IMR-90 (cell line): ENCODE data around the gene SIX2. TPM values are rescaled to one million over a fixed set of nuclear protein-coding genes. Genes with fewer than 3 reads are reported as not detected.

Experiments
- ATAC-seq: fragments of 200-7000 bp; cut with Tn5 transposase; 2 replicates; pipeline ENCODE4 v1.9.1; 2020; ENCODE audit warnings: low read depth, mild to moderate bottlenecking, moderate library complexity
- BruUV-seq: library from RNA; stranded (reverse); fragments of 400-500 nt; replicated peaks from 2 replicates; lab custom pipeline; 2021; lab: Mats Ljungman, UMichigan
- CTCF ChIA-PET: fragments of 300-600 bp; formaldehyde crosslinking; extraction: SDS; loops from one replicate; lab custom pipeline; 2021; ENCODE audit warnings: antibody characterized with exemption; lab: Yijun Ruan, JAX
- POLR2A ChIA-PET: fragments of 300-600 bp; sonication (Branson Sonifier 250); formaldehyde crosslinking; loops from one replicate; lab custom pipeline; 2022; ENCODE audit warnings: antibody characterized with exemption; ENCODE audit not compliant: unreplicated experiment; lab: Charles Lee
- DNase-seq: peaks from one replicate; pipeline ENCODE4 v3.0.0; 2013
- H2AFZ ChIP-seq: replicated peaks from 2 replicates; pipeline ENCODE3; 2013; ENCODE audit warnings: low read length, mild to moderate bottlenecking; ENCODE audit not compliant: poor library complexity
- H2AK5ac ChIP-seq: 2 replicates; pipeline ENCODE4 v1.6.1; 2013; ENCODE audit warnings: low read depth, low read length, inconsistent platforms
- H2AK9ac ChIP-seq: replicated peaks from 2 replicates; pipeline ENCODE3; 2013; ENCODE audit warnings: mild to moderate bottlenecking, low read depth, low read length, moderate library complexity; ENCODE audit not compliant: poor library complexity
- H2BK120ac ChIP-seq: 2 replicates; pipeline ENCODE4 v1.6.1; 2013; ENCODE audit warnings: low read depth, low read length, inconsistent platforms
- H2BK15ac ChIP-seq: 3 replicates; pipeline ENCODE4 v1.6.1; 2013; ENCODE audit warnings: low read depth, low read length, inconsistent platforms
- H2BK20ac ChIP-seq: 2 replicates; pipeline ENCODE4 v1.6.1; 2013; ENCODE audit warnings: low read depth, mild to moderate bottlenecking, inconsistent platforms, low read length, moderate library complexity
- H2BK5ac ChIP-seq: 2 replicates; pipeline ENCODE4 v1.6.1; 2013; ENCODE audit warnings: mild to moderate bottlenecking, low read depth, low read length, inconsistent platforms; ENCODE audit not compliant: poor library complexity, severe bottlenecking
- H3K14ac ChIP-seq: replicated peaks from 2 replicates; pipeline ENCODE4 v1.6.1; 2013; ENCODE audit warnings: low read depth, low read length, inconsistent platforms
- H3K18ac ChIP-seq: 2 replicates; pipeline ENCODE4 v1.6.1; 2013; ENCODE audit warnings: low read depth, low read length, control low read depth
- H3K23ac ChIP-seq: 2 replicates; pipeline ENCODE4 v1.6.1; 2013; ENCODE audit warnings: low read depth, low read length, inconsistent platforms
- H3K27ac ChIP-seq: 2 replicates; pipeline ENCODE4 v1.5.1; 2013; ENCODE audit warnings: mild to moderate bottlenecking, control low read depth, low read length; ENCODE audit not compliant: insufficient read depth
- H3K27me3 ChIP-seq: 2 replicates; pipeline ENCODE4 v1.6.1; 2013; ENCODE audit warnings: low read length; ENCODE audit not compliant: control insufficient read depth, insufficient read depth
- H3K36me3 ChIP-seq: 2 replicates; pipeline ENCODE4 v1.6.1; 2013; ENCODE audit warnings: low read length, mixed read lengths; ENCODE audit not compliant: control insufficient read depth, insufficient read depth
- H3K4ac ChIP-seq: 2 replicates; pipeline ENCODE4 v1.6.1; 2013; ENCODE audit warnings: low read depth, low read length, inconsistent platforms
- H3K4me1 ChIP-seq: 2 replicates; pipeline ENCODE4 v1.6.1; 2013; ENCODE audit warnings: low read length, mixed read lengths; ENCODE audit not compliant: control insufficient read depth, insufficient read depth
- H3K4me2 ChIP-seq: 2 replicates; pipeline ENCODE4 v1.6.1; 2013; ENCODE audit warnings: low read depth, mild to moderate bottlenecking, control low read depth, low read length, moderate library complexity
- H3K4me3 ChIP-seq: 2 replicates; pipeline ENCODE4 v1.5.1; 2013; ENCODE audit warnings: low read depth, mild to moderate bottlenecking, control low read depth, low read length, moderate library complexity; ENCODE audit not compliant: insufficient read depth
- H3K56ac ChIP-seq: 2 replicates; pipeline ENCODE4 v1.6.1; 2013; ENCODE audit warnings: low read length, inconsistent platforms; ENCODE audit not compliant: insufficient read depth; ENCODE audit errors: extremely low read depth
- H3K79me1 ChIP-seq, 2 experiments: 2 replicates each; pipeline ENCODE4 v1.6.1; 2013; ENCODE audit warnings: low read length in 2 of 2, inconsistent platforms in 1 of 2, low read depth in 1 of 2
- H3K9ac ChIP-seq: 2 replicates; pipeline ENCODE4 v1.6.1; 2013; ENCODE audit warnings: low read depth, low read length, control low read depth
- H3K9me1 ChIP-seq: 2 replicates; pipeline ENCODE4 v1.6.1; 2013; ENCODE audit warnings: low read length, inconsistent platforms; ENCODE audit not compliant: insufficient read depth
- H3K9me3 ChIP-seq: 2 replicates; pipeline ENCODE4 v1.6.1; 2013; ENCODE audit warnings: low read length; ENCODE audit not compliant: control insufficient read depth, insufficient read depth
- H4K20me1 ChIP-seq: 2 replicates; pipeline ENCODE4 v1.6.1; 2013; ENCODE audit warnings: low read length, inconsistent platforms; ENCODE audit not compliant: insufficient read depth
- H4K5ac ChIP-seq: 2 replicates; pipeline ENCODE4 v1.6.1; 2013; ENCODE audit warnings: mild to moderate bottlenecking, low read depth, low read length, control low read depth
- H4K8ac ChIP-seq, 2 experiments: 2 replicates each; pipeline ENCODE4 v1.6.1; 2013; ENCODE audit warnings: low read depth in 2 of 2, low read length in 2 of 2, control low read depth in 1 of 2, inconsistent platforms in 1 of 2
- H4K91ac ChIP-seq: 2 replicates; pipeline ENCODE4 v1.6.1; 2013; ENCODE audit warnings: low read depth, low read length, inconsistent platforms; ENCODE audit not compliant: insufficient read depth
- BHLHE40 ChIP-seq: fragments of 150-350 bp; IDR thresholded peaks from 2 replicates; pipeline ENCODE4 v1.6.1; 2016; ENCODE audit warnings: mild to moderate bottlenecking, low read depth, low read length
- WGBS, 2 experiments: methylation state at CpG; one replicate each; pipeline versions ENCODE4 v1.1.5 to v1.1.7; 2013; ENCODE audit warnings: missing lambda C conversion rate in 2 of 2; ENCODE audit not compliant: insufficient read length in 1 of 2; ENCODE audit errors: extremely low coverage in 2 of 2; 5-methylcytosine and 5-hydroxymethylcytosine counted together
- dilution Hi-C: fragments of 300-500 bp; cut with HindIII; formaldehyde crosslinking; loops from one replicate; pipeline ENCODE4 v1.14.3; 2018; ENCODE audit warnings: low sequenced_read_pairs; ENCODE audit not compliant: unreplicated experiment
- in situ Hi-C: fragments of 300-500 bp; cut with MboI; formaldehyde crosslinking; loops from 3 replicates; pipeline ENCODE4 v1.14.3; 2019; ENCODE audit warnings: low sequenced_read_pairs, inconsistent platforms, mixed read lengths
- intact Hi-C: fragments of 100-400 bp; cut with micrococcal nuclease; formaldehyde crosslinking; loops from 2 replicates; pipeline ENCODE4 v1.10.0; 2022
- polyA plus RNA-seq, 3 experiments: library from polyadenylated mRNA; depleted of rRNA; stranded (reverse); fragments of >200 nt; gene quantifications; 2 replicates each; pipeline ENCODE4 v1.2.3, GENCODE V29; 2012; ENCODE audit warnings: low replicate concordance in 1 of 3
- total RNA-seq: library from RNA; depleted of rRNA; stranded (reverse); fragments of >200 nt; gene quantifications from 2 replicates; pipeline ENCODE4 v1.2.3, GENCODE V29; 2012
- TF ChIP-seq, protein P1 (sequence below): fragments of 150-350 bp; IDR thresholded peaks from 2 replicates; pipeline ENCODE4 v1.6.1; 2017; ENCODE audit warnings: mild to moderate bottlenecking, antibody characterized with exemption, low read length, low read depth

SIX2 gene
- total and polyA plus RNA-seq, 2 of the 4 experiments (the other 2 are of a cell fraction), result not detected

DNA sequence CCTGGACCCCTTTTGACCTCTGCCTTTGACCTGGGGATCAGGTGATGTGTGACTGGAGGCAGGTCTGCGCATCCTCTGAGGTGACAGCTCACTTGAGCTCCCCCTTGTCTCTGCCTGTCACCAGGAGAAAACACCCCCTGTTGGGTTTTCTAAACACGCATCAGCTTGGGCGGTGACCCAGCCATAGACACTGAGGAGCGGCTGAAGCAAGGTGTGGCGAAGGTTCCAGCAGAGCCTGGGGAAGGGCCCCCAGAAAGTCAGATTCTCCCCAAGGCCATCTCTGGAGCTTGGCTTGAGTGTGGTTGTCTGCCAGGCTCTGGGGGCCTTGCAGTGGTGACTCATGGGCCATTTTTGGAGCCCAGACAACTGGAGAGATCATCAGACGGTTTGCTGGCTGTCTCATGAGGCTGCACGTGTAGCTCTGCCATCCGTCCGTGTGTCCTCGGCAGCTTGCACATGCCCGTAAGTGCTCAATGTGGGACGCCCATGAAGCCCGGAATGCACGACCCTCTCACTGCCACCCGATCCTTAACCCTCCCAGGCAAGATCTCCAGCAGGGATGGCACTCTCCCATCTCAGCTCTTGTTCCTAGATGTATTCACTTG lies 38.3 kb downstream of the SIX2 start:
- H3K4me3 ChIP-seq, result no peak overlapping the region
- CTCF ChIA-PET, result no interaction called here
- no peak overlapping the region for H3K4ac ChIP-seq
- no peak overlapping the region for H2BK15ac ChIP-seq
- no peak overlapping the region for H3K56ac ChIP-seq
- intact Hi-C loops (no loop called here), dilution Hi-C loops (no loop called here), in situ Hi-C loops (loop anchor here (25.0 kb wide), 1 partner anchor 484 kb away; no protein-coding TSS in a partner anchor)
- no peak overlapping the region for H4K91ac ChIP-seq
- no peak overlapping the region for H4K8ac ChIP-seq
- peaks cover 45% of the 10 kb centered on the region for H3K27me3 ChIP-seq
- no peaks in the 10 kb centered on the region for H3K79me1 ChIP-seq
- no peaks in the 10 kb centered on the region for H3K9me3 ChIP-seq
- no peak overlapping the region for H3K27ac ChIP-seq
- DNase-seq, result peak; percentile 18
- H4K20me1 ChIP-seq, result no peaks in the 10 kb centered on the region
- WGBS, 2 experiments, result 68% methylated on average over 5 of the region's 15 CpGs; no CpG with 5 or more reads in 1 of the 2 experiments
- POLR2A ChIA-PET, result no interaction called here
- no peak overlapping the region for H3K4me2 ChIP-seq
- peak overlapping the region; percentile 3 for H2AFZ ChIP-seq
- no peak overlapping the region for H3K9ac ChIP-seq
- no peaks in the 10 kb centered on the region for H3K9me1 ChIP-seq
- no peaks in the 10 kb centered on the region for H3K36me3 ChIP-seq
- TF ChIP-seq, protein P1, sequence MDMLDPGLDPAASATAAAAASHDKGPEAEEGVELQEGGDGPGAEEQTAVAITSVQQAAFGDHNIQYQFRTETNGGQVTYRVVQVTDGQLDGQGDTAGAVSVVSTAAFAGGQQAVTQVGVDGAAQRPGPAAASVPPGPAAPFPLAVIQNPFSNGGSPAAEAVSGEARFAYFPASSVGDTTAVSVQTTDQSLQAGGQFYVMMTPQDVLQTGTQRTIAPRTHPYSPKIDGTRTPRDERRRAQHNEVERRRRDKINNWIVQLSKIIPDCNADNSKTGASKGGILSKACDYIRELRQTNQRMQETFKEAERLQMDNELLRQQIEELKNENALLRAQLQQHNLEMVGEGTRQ, result no peak
- TF ChIP-seq BHLHE40, result peak; percentile 37; the same call in 1 of the 2 replicates
- H2BK5ac ChIP-seq, result no peak overlapping the region
- no peak overlapping the region for H2AK9ac ChIP-seq
- H2BK120ac ChIP-seq, result no peak overlapping the region
- no peak overlapping the region for H2BK20ac ChIP-seq
- no peak overlapping the region for H2AK5ac ChIP-seq
- no TSS peak for BruUV-seq
- no peak overlapping the region for H3K23ac ChIP-seq
- no peak overlapping the region for H3K14ac ChIP-seq
- H3K18ac ChIP-seq, result no peak overlapping the region
- H4K5ac ChIP-seq, result no peak overlapping the region
- H3K4me1 ChIP-seq, result no peaks in the 10 kb centered on the region
- ATAC-seq, result no peak
